K562 (cell line): Measurements from ENCODE around the gene ECT2L. TPM values are rescaled to one million over a fixed set of nuclear protein-coding genes. Genes with fewer than 3 reads are reported as not detected.

Experiments used
- ATAC-seq: fragments of 200-7000 bp; cut with Tn5 transposase; 3 replicates; pipeline ENCODE4 v1.9.1; 2020; ENCODE audit warnings: moderate library complexity
- BruUV-seq: library from RNA; stranded (reverse); fragments of 400-500 nt; replicated peaks from 2 replicates; lab custom pipeline; 2021; lab: Mats Ljungman, UMichigan
- CTCF ChIA-PET: fragments of 300-600 bp; formaldehyde crosslinking; extraction: SDS; loops from one replicate; lab custom pipeline; 2021; ENCODE audit warnings: low intra/inter-chr PET ratio; lab: Yijun Ruan, JAX
- POLR2A ChIA-PET: fragments of 300-600, 350-650 bp; sonication (Branson Sonifier 250); formaldehyde crosslinking; extraction: SDS; loops from one replicate; lab custom pipeline; 2021; ENCODE audit warnings: antibody characterized with exemption, inconsistent platforms; lab: Yijun Ruan, JAX
- DNase-seq, 4 experiments: peaks; one replicate each; pipeline versions ENCODE4 v3.0.0 to v3.0.0-alpha.2; 2011 to 2018; ENCODE audit warnings: low spot score in 3 of 4, mixed read lengths in 3 of 4; ENCODE audit errors: extremely low read depth in 1 of 4
- FAIRE-seq: peaks from 2 replicates; lab custom pipeline; 2011; peaks lifted over from hg19 to GRCh38; lab: Jason Lieb, UNC
- H2AFZ ChIP-seq: 2 replicates; pipeline ENCODE4 v1.6.0; 2011; ENCODE audit warnings: low read depth, low read length, control low read depth, inconsistent platforms
- H3K27ac ChIP-seq: fragments of 200-600 bp; 3 replicates; pipeline ENCODE4 v1.8.0; 2011; ENCODE audit warnings: low read depth, mild to moderate bottlenecking, control low read depth, inconsistent platforms, low read length, moderate library complexity, mixed read lengths; ENCODE audit errors: extremely low read depth
- H3K27me3 ChIP-seq, 2 experiments: fragments of 300-600 bp in 1 of 2; 2 replicates in 1 of 2; 3 replicates in 1 of 2; pipeline versions ENCODE4 v1.6.0 to v1.8.0; 2011; ENCODE audit warnings: inconsistent platforms in 2 of 2, low read length in 2 of 2, mild to moderate bottlenecking in 1 of 2, mixed read lengths in 1 of 2, moderate library complexity in 1 of 2; ENCODE audit not compliant: control insufficient read depth in 2 of 2, insufficient read depth in 2 of 2
- H3K36me3 ChIP-seq: fragments of 300-600 bp; 3 replicates; pipeline ENCODE4 v1.8.0; 2011; ENCODE audit warnings: mild to moderate bottlenecking, low read length, inconsistent platforms; ENCODE audit not compliant: control insufficient read depth, insufficient read depth
- H3K4me1 ChIP-seq, 2 experiments: fragments of 200-600 bp in 1 of 2; replicated peaks in 1 of 2; 2 replicates in 1 of 2; 3 replicates in 1 of 2; pipeline versions ENCODE4 v1.5.1 to v1.8.0; 2011; ENCODE audit warnings: inconsistent platforms in 2 of 2, low read length in 2 of 2, mild to moderate bottlenecking in 1 of 2, mixed read lengths in 1 of 2, moderate library complexity in 1 of 2; ENCODE audit not compliant: control insufficient read depth in 2 of 2, insufficient read depth in 2 of 2
- H3K4me2 ChIP-seq: 2 replicates; pipeline ENCODE4 v1.6.1; 2011; ENCODE audit warnings: low read length, control low read depth, inconsistent platforms, mixed read lengths; ENCODE audit not compliant: insufficient read depth
- H3K4me3 ChIP-seq: fragments of 200-600 bp; sonication (generic), shearing (Covaris generic); 2 replicates; pipeline ENCODE4 v1.5.1; 2016; ENCODE audit warnings: control low read depth, inconsistent platforms
- H3K79me2 ChIP-seq: fragments of 200-600 bp; 3 replicates; pipeline ENCODE4 v1.8.0; 2011; ENCODE audit warnings: low read length, inconsistent platforms; ENCODE audit not compliant: control insufficient read depth, insufficient read depth
- H3K9ac ChIP-seq, 2 experiments: 2 replicates each; pipeline versions ENCODE4 v1.6.0 to v1.6.1; 2011; ENCODE audit warnings: low read depth in 2 of 2, low read length in 2 of 2, control low read depth in 1 of 2, inconsistent platforms in 1 of 2, mild to moderate bottlenecking in 1 of 2, mixed read lengths in 1 of 2; ENCODE audit not compliant: insufficient read depth in 1 of 2
- H3K9me1 ChIP-seq: one replicate; pipeline ENCODE4 v1.6.0; 2011; ENCODE audit warnings: inconsistent platforms, mild to moderate bottlenecking, low read length, moderate library complexity; ENCODE audit not compliant: control insufficient read depth, insufficient read depth
- H3K9me3 ChIP-seq: replicated peaks from 2 replicates; pipeline ENCODE4 v1.5.1; 2011; ENCODE audit warnings: low read depth, low read length, inconsistent platforms; ENCODE audit not compliant: control insufficient read depth, insufficient read depth
- H4K20me1 ChIP-seq: replicated peaks from 2 replicates; pipeline ENCODE4 v1.6.1; 2011; ENCODE audit warnings: low read length, inconsistent platforms, mixed read lengths; ENCODE audit not compliant: control insufficient read depth, insufficient read depth
- ARHGAP35 ChIP-seq: fragments of 450-650 bp; IDR thresholded peaks from 2 replicates; pipeline ENCODE4 v1.6.1; 2018; ENCODE audit not compliant: partially characterized antibody
- BACH1 ChIP-seq: fragments of 200-800 bp; sonication (Bioruptor generic); IDR thresholded peaks from 2 replicates; pipeline ENCODE4 v1.6.1; 2016; ENCODE audit warnings: missing genetic modification characterization, missing compliant biosample characterization
- CBX5 ChIP-seq: IDR thresholded peaks from 2 replicates; pipeline ENCODE4 v1.6.1; 2014; ENCODE audit warnings: low read depth, borderline replicate concordance
- CHD1 ChIP-seq: fragments of 200-600 bp; sonication (generic); IDR thresholded peaks from one replicate; pipeline ENCODE4 v1.6.1; 2012; ENCODE audit warnings: mild to moderate bottlenecking, moderate library complexity, low read length, inconsistent platforms
- GABPB1 ChIP-seq: sonication (generic); formaldehyde crosslinking; IDR thresholded peaks from 2 replicates; pipeline ENCODE4 v1.8.0; 2022; ENCODE audit warnings: mild to moderate bottlenecking, missing genetic modification reagents
- MECOM ChIP-seq: fragments of 250-450 bp; sonication (Bioruptor Pico); IDR thresholded peaks from 2 replicates; pipeline ENCODE4 v1.8.0; 2022; ENCODE audit warnings: inconsistent platforms
- PRPF4 ChIP-seq: fragments of 200-400 bp; formaldehyde crosslinking; IDR thresholded peaks from one replicate; pipeline ENCODE4 v1.6.1; 2017; ENCODE audit warnings: low read length, low read depth, mild to moderate bottlenecking; ENCODE audit not compliant: insufficient read depth, poor library complexity, severe bottlenecking
- STAT5B ChIP-seq: fragments of 250-450 bp; sonication (Bioruptor Pico); IDR thresholded peaks from 2 replicates; pipeline ENCODE4 v1.8.0; 2021; ENCODE audit warnings: mild to moderate bottlenecking, inconsistent platforms
- TEAD1 ChIP-seq, 2 experiments: fragments of 450-650 bp in 1 of 2; sonication (generic) in 1 of 2; formaldehyde crosslinking; IDR thresholded peaks; 2 replicates each; pipeline versions ENCODE4 v1.4.0 to v1.8.0; 2020 to 2022; ENCODE audit warnings: mild to moderate bottlenecking in 2 of 2, missing genetic modification reagents in 1 of 2
- ZBTB17 ChIP-seq: fragments of 450-650 bp; formaldehyde crosslinking; IDR thresholded peaks from 2 replicates; pipeline ENCODE4 v1.4.0; 2020; ENCODE audit warnings: mild to moderate bottlenecking
- ZSCAN32 ChIP-seq: fragments of 450-650 bp; formaldehyde crosslinking; IDR thresholded peaks from 2 replicates; pipeline ENCODE4 v1.4.0; 2020; ENCODE audit warnings: mild to moderate bottlenecking, moderate library complexity
- WGBS: fragments of 100-300 bp; shearing (Covaris generic); methylation state at CpG from one replicate; pipeline ENCODE4 v1.1.6; 2016; ENCODE audit warnings: low coverage, mixed read lengths; ENCODE audit not compliant: insufficient coverage; ENCODE audit errors: missing lambda C conversion rate; 5-methylcytosine and 5-hydroxymethylcytosine counted together
- in situ Hi-C: fragments of 300-500 bp; cut with MboI; formaldehyde crosslinking; loops from 4 replicates; pipeline ENCODE4 v1.15.0; 2018; ENCODE audit warnings: inconsistent platforms, mixed read lengths
- intact Hi-C: fragments of 100-400 bp; cut with micrococcal nuclease; formaldehyde crosslinking; loops from 2 replicates; pipeline ENCODE4 v1.14.2; 2022
- polyA plus RNA-seq, 8 experiments: library from polyadenylated mRNA; depleted of rRNA in 4 of 8; stranded (reverse) in 5 of 8; unstranded in 3 of 8; fragments of >200 nt; fragmentation: Nextera tagmentation in 2 of 8; fragmentation: Illumina TruSeq in 1 of 8; extraction: Ambion mirVana in 2 of 8; extraction: Trizol in 1 of 8; gene quantifications; 2 replicates each; pipeline versions ENCODE4 v1.2.1 to v1.2.3, GENCODE V29; 2011 to 2014; ENCODE audit warnings: inconsistent platforms in 1 of 8, missing spikeins in 1 of 8
- total RNA-seq, 7 experiments: library from RNA; depleted of rRNA in 6 of 7; stranded (reverse); fragments of >200 nt in 6 of 7; fragmentation: Illumina TruSeq in 2 of 7; extraction: Trizol in 2 of 7; gene quantifications; 2 replicates each; pipeline versions ENCODE4 v1.2.1 to v1.2.3, GENCODE V29; 2011 to 2021; ENCODE audit warnings: low replicate concordance in 1 of 7
- TF ChIP-seq, protein P1 (sequence below): sonication (generic); formaldehyde crosslinking; IDR thresholded peaks from 2 replicates; pipeline ENCODE4 v1.8.0; 2022; ENCODE audit warnings: mild to moderate bottlenecking, missing genetic modification reagents

Gene ECT2L
- total and polyA plus RNA-seq, 9 of the 15 experiments (the other 6 are each of a cell fraction or from before 2014, with no cell fraction given) = 0.03 to 0.04 TPM; not detected in 7

- CTCF ChIA-PET = no interaction called here
- no peak for DNase-seq
- TF ChIP-seq CHD1 (no peak), GABPB1 (no peak), ZSCAN32 (CRISPR knock-in tag) (no peak), ARHGAP35 (no peak), STAT5B (CRISPR knock-in tag) (no peak), ZBTB17 (CRISPR knock-in tag) (no peak), TEAD1 (CRISPR knock-in tag; IDR thresholded peaks at IDR 0.05) (no peak), MECOM (CRISPR knock-in tag) (no peak), BACH1 (no peak), CBX5 (no peak), PRPF4 (no peak)
- TF ChIP-seq, protein P1, sequence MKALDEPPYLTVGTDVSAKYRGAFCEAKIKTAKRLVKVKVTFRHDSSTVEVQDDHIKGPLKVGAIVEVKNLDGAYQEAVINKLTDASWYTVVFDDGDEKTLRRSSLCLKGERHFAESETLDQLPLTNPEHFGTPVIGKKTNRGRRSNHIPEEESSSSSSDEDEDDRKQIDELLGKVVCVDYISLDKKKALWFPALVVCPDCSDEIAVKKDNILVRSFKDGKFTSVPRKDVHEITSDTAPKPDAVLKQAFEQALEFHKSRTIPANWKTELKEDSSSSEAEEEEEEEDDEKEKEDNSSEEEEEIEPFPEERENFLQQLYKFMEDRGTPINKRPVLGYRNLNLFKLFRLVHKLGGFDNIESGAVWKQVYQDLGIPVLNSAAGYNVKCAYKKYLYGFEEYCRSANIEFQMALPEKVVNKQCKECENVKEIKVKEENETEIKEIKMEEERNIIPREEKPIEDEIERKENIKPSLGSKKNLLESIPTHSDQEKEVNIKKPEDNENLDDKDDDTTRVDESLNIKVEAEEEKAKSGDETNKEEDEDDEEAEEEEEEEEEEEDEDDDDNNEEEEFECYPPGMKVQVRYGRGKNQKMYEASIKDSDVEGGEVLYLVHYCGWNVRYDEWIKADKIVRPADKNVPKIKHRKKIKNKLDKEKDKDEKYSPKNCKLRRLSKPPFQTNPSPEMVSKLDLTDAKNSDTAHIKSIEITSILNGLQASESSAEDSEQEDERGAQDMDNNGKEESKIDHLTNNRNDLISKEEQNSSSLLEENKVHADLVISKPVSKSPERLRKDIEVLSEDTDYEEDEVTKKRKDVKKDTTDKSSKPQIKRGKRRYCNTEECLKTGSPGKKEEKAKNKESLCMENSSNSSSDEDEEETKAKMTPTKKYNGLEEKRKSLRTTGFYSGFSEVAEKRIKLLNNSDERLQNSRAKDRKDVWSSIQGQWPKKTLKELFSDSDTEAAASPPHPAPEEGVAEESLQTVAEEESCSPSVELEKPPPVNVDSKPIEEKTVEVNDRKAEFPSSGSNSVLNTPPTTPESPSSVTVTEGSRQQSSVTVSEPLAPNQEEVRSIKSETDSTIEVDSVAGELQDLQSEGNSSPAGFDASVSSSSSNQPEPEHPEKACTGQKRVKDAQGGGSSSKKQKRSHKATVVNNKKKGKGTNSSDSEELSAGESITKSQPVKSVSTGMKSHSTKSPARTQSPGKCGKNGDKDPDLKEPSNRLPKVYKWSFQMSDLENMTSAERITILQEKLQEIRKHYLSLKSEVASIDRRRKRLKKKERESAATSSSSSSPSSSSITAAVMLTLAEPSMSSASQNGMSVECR (CRISPR knock-in tag) = no peak
- TF ChIP-seq, all 486 proteins: peak for 0
- Histone ChIP-seq H2AFZ (no peak overlapping the region), H3K36me3 (peaks cover 13% of the 10 kb centered on the region; the same call in 2 of the 3 replicates), H4K20me1 (no peaks in the 10 kb centered on the region), H3K4me3 (no peak overlapping the region), H3K4me1 (no peaks in the 10 kb centered on the region; a peak in 2 of 5 replicates), H3K9ac (no peak overlapping the region), H3K27me3 (no peaks in the 10 kb centered on the region), H3K4me2 (no peak overlapping the region), H3K9me1 (no peaks in the 10 kb centered on the region), H3K79me2 (peaks cover 3% of the 10 kb centered on the region; the same call in 2 of the 3 replicates), H3K27ac (no peak overlapping the region), H3K9me3 (no peaks in the 10 kb centered on the region)
- ATAC-seq (no peak), FAIRE-seq (no peak)
- in situ Hi-C loops = no loop called here
- no TSS peak for BruUV-seq
- intact Hi-C loops = loop anchor here (5.0 kb wide), 1 partner anchor 39 kb away; the partner anchor contains the start of gene REPS1
- POLR2A ChIA-PET = interaction anchor here (1.0 kb wide), 1 partner anchor 39 kb away, joined by 3 read pairs; no protein-coding TSS in a partner anchor
- WGBS = 92% methylated on average over 2 of the region's 2 CpGs
These were observed 152.1 kb downstream of the ECT2L start for GRCh38 chr6:138948004-138948403.
